ENCODE measurements around the gene MSANTD1. TPM values are rescaled to one million over a fixed set of nuclear protein-coding genes. Genes with fewer than 3 reads are reported as not detected.

Gene MSANTD1
- total RNA-seq, 2 donors from 2014 or later: 2.6 to 3.6 TPM

GRCh38 chr4:3247399-3248177, 1.4 kb upstream of the MSANTD1 start:
- H3K27ac ChIP-seq: no peak overlapping the region
- no peaks in the 10 kb centered on the region for H3K4me1 ChIP-seq
- H3K9me3 ChIP-seq: no peaks in the 10 kb centered on the region
- intact Hi-C loops (cut with DNase I): no loop called here
- TF ChIP-seq POLR2A (IDR thresholded peaks at IDR 0.05): no peak
- no peak for TF ChIP-seq CTCF (IDR thresholded peaks at IDR 0.05)
- H3K36me3 ChIP-seq (replicated peaks in 1 of 2; ENCODE audit: insufficient read depth in 1 of 2, low read depth in 2 of 2): no peaks in the 10 kb centered on the region
- no peak for ATAC-seq
- WGBS, 2 donors: 63 to 88% methylated on average over 2 to 20 of the region's 21 CpGs
- DNase-seq: no peak
- no peaks in the 10 kb centered on the region for H3K27me3 ChIP-seq
- H3K4me3 ChIP-seq: no peak overlapping the region

GRCh38 chr4:3248178-3248480, 830 bp upstream of the MSANTD1 start:
- H3K4me3 ChIP-seq: no peak overlapping the region
- no peak overlapping the region for H3K27ac ChIP-seq
- intact Hi-C loops (cut with DNase I): no loop called here
- no peaks in the 10 kb centered on the region for H3K36me3 ChIP-seq (replicated peaks in 1 of 2; ENCODE audit: insufficient read depth in 1 of 2, low read depth in 2 of 2)
- H3K27me3 ChIP-seq: no peaks in the 10 kb centered on the region
- no peaks in the 10 kb centered on the region for H3K9me3 ChIP-seq
- ATAC-seq: no peak
- no peak for DNase-seq
- no peaks in the 10 kb centered on the region for H3K4me1 ChIP-seq
- no peak for TF ChIP-seq CTCF (IDR thresholded peaks at IDR 0.05)
- TF ChIP-seq POLR2A (IDR thresholded peaks at IDR 0.05): no peak
- WGBS, 2 donors: 94% methylated on average over 8 of the region's 14 CpGs; no CpG with 5 or more reads in 1 of the 2 donors

GRCh38 chr4:3249711-3250437, 915 bp downstream of the MSANTD1 start:
- no peak overlapping the region for H3K27ac ChIP-seq
- no peaks in the 10 kb centered on the region for H3K9me3 ChIP-seq
- DNase-seq: peak in 2 of 4 donors; percentile 4 to 10
- no peak for ATAC-seq
- TF ChIP-seq CTCF (IDR thresholded peaks at IDR 0.05) (no peak), POLR2A (IDR thresholded peaks at IDR 0.05) (no peak)
- H3K27me3 ChIP-seq: no peaks in the 10 kb centered on the region
- WGBS, 2 donors: 84 to 91% methylated on average over 18 to 19 of the region's 20 CpGs
- H3K4me3 ChIP-seq: no peak overlapping the region
- H3K4me1 ChIP-seq: no peaks in the 10 kb centered on the region
- intact Hi-C loops (cut with DNase I): no loop called here
- H3K36me3 ChIP-seq (replicated peaks in 1 of 2; ENCODE audit: insufficient read depth in 1 of 2, low read depth in 2 of 2): no peaks in the 10 kb centered on the region

- H3K36me3 ChIP-seq (replicated peaks in 1 of 2; ENCODE audit: insufficient read depth in 1 of 2, low read depth in 2 of 2): no peaks in the 10 kb centered on the region
- TF ChIP-seq POLR2A (IDR thresholded peaks at IDR 0.05) (peak in 1 of 3 donors; percentile 19), CTCF (IDR thresholded peaks at IDR 0.05) (no peak)
- ATAC-seq: peak; percentile 45
- intact Hi-C loops (cut with DNase I): no loop called here
- H3K9me3 ChIP-seq: no peaks in the 10 kb centered on the region
- DNase-seq: peak; percentile 10 to 38 (median 32)
- H3K4me1 ChIP-seq: no peaks in the 10 kb centered on the region
- no peak overlapping the region for H3K4me3 ChIP-seq
- H3K27ac ChIP-seq: peak overlapping the region in 2 of 4 donors; percentile 34 to 35
- 67 to 75% methylated on average over 8 to 14 of the region's 14 CpGs for WGBS, 2 donors
- no peaks in the 10 kb centered on the region for H3K27me3 ChIP-seq
These were observed 1.5 kb downstream of the MSANTD1 start for GRCh38 chr4:3250438-3250955.
